ENCODE results near the gene PPP1R18. TPM values are rescaled to one million over a fixed set of nuclear protein-coding genes. Genes with fewer than 3 reads are reported as not detected.

Gene PPP1R18
- total and polyA plus RNA-seq, 4 donors: 28.2 to 155 (median 66.6) TPM

DNA sequence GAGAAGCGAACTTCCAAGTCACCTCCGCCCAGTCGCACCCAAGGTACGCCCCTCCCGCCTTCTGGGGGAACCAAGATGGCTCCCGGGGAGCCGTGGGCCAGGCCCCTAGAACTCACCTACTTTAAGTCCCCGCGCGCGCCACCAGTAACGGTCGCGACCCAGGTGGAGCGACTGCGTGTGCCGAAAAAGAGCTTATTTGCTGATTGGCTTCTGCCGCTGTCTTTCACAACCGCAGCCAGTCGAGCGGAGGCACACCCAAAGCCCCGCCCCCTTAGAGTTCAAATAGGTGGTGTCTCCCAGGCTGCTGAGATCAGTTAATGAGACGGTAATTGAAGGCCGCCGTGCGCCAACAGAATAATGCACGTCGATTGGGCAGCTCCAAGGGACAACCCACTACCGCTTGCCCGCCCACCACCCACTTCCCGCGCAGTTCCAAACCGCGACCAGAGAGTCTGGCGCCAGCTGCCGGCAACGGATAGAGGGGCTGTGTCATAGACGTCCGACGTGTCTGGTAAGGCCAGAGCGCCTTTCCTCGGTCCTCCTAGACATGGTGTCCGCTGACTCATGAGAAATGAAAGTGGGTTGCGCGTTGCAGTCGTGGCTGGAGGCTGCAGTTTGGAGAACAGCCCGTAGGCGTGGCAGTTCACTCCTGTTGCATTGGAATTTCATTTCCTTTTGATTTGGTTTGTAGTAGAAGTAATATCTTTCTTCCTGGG lies 30.8 kb upstream of the PPP1R18 start, which contains the start of gene MDC1:
Gene MDC1, minus strand, starts transcription at position 153 of the 716 bp plus-strand sequence. CDS start 2,106 bp downstream, outside the sequence.
- peak; percentile 80 for ATAC-seq (ENCODE audit: insufficient read depth, low FRiP score)
- TF ChIP-seq, protein P1, sequence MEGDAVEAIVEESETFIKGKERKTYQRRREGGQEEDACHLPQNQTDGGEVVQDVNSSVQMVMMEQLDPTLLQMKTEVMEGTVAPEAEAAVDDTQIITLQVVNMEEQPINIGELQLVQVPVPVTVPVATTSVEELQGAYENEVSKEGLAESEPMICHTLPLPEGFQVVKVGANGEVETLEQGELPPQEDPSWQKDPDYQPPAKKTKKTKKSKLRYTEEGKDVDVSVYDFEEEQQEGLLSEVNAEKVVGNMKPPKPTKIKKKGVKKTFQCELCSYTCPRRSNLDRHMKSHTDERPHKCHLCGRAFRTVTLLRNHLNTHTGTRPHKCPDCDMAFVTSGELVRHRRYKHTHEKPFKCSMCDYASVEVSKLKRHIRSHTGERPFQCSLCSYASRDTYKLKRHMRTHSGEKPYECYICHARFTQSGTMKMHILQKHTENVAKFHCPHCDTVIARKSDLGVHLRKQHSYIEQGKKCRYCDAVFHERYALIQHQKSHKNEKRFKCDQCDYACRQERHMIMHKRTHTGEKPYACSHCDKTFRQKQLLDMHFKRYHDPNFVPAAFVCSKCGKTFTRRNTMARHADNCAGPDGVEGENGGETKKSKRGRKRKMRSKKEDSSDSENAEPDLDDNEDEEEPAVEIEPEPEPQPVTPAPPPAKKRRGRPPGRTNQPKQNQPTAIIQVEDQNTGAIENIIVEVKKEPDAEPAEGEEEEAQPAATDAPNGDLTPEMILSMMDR (IDR thresholded peaks at IDR 0.05; ENCODE audit: control extremely low read depth, extremely low read depth): peak; percentile 6
- Histone ChIP-seq H3K27ac (ENCODE audit: low read depth in 1 of 2, low read length in 1 of 2) (peak within 1 kb of the TSS; percentile 88 to 95), H3K36me3 (ENCODE audit: control insufficient read depth in 4 of 4, insufficient read depth in 4 of 4, low read length in 4 of 4) (peaks cover 12 to 29% (median 18%) of the 10 kb centered on the region in 4 donors), H3K27me3 (ENCODE audit: control insufficient read depth in 3 of 3, insufficient read depth in 3 of 3, low read length in 2 of 3) (no peaks in the 10 kb centered on the region), H3K9me3 (ENCODE audit: control insufficient read depth in 4 of 4, insufficient read depth in 3 of 4, low read length in 3 of 4) (no peaks in the 10 kb centered on the region), H3K4me3 (peak within 1 kb of the TSS; percentile 51), H3K9ac (ENCODE audit: insufficient read depth in 1 of 2, low read length in 2 of 2) (peak within 1 kb of the TSS; percentile 50 to 97), H3K4me1 (ENCODE audit: control insufficient read depth in 5 of 5, insufficient read depth in 5 of 5, low read length in 5 of 5) (peaks cover 0 to 26% (median 4%) of the 10 kb centered on the region in 5 donors)
- peak; percentile 100 for DNase-seq
- WGBS, 2 donors: 0% methylated on average over 48 of the region's 48 CpGs

DNA sequence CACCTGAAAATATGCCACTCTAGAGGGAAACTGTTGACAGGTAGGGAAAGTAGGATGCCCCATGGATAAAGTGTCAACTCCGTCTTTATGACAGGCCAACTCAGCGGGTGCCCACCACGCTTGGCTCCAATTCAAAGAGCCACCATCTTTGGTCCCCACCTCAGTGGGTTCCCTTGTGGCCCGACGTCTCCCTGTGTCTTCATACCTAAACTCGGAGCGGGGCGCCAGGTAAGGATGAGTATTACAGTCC lies 30.4 kb upstream of the PPP1R18 start:
- Histone ChIP-seq H3K4me1 (ENCODE audit: control insufficient read depth in 5 of 5, insufficient read depth in 5 of 5, low read length in 5 of 5) (peaks cover 0 to 21% (median 4%) of the 10 kb centered on the region in 5 donors), H3K27ac (ENCODE audit: low read depth in 1 of 2, low read length in 1 of 2) (peak overlapping the region; percentile 85 to 95), H3K9ac (ENCODE audit: insufficient read depth in 1 of 2, low read length in 2 of 2) (peak overlapping the region; percentile 50 to 72), H3K27me3 (ENCODE audit: control insufficient read depth in 3 of 3, insufficient read depth in 3 of 3, low read length in 2 of 3) (no peaks in the 10 kb centered on the region), H3K9me3 (ENCODE audit: control insufficient read depth in 4 of 4, insufficient read depth in 3 of 4, low read length in 3 of 4) (no peaks in the 10 kb centered on the region), H3K4me3 (peak overlapping the region; percentile 51), H3K36me3 (ENCODE audit: control insufficient read depth in 4 of 4, insufficient read depth in 4 of 4, low read length in 4 of 4) (peaks cover 14 to 31% (median 21%) of the 10 kb centered on the region in 4 donors)
- DNase-seq: no peak
- WGBS, 2 donors: 1 to 2% methylated on average over 8 of the region's 8 CpGs
- TF ChIP-seq, protein P1 (IDR thresholded peaks at IDR 0.05; ENCODE audit: control extremely low read depth, extremely low read depth): no peak
- ATAC-seq (ENCODE audit: insufficient read depth, low FRiP score): no peak

DNA sequence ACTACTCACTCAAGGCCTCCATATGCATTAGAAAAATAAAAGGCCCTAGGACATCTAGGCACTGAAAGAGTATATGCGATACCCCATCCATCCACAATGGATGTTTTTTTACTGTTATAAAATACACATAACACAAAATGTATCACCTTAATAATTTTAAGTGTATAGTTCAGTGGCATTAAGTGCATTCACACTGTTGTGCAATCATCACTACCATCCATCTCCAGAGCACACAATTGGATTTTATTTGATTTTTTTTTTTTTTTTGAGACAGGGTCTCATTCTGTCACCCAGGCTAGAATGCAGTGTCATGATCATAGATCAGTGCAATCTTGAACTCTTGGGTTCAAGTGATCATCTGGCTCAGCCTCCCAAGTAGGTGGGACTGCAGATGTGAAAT lies 27.8 kb upstream of the PPP1R18 start:
- no peaks in the 10 kb centered on the region for H3K9me3 ChIP-seq (ENCODE audit: control insufficient read depth in 4 of 4, insufficient read depth in 3 of 4, low read length in 3 of 4)
- H3K27ac ChIP-seq (ENCODE audit: low read depth in 1 of 2, low read length in 1 of 2): no peak overlapping the region
- 94 to 95% methylated on average over 1 of the region's 1 CpG for WGBS, 2 donors
- H3K36me3 ChIP-seq (ENCODE audit: control insufficient read depth in 4 of 4, insufficient read depth in 4 of 4, low read length in 4 of 4): peaks cover 24 to 41% (median 29%) of the 10 kb centered on the region in 4 donors
- DNase-seq: no peak
- TF ChIP-seq, protein P1 (IDR thresholded peaks at IDR 0.05; ENCODE audit: control extremely low read depth, extremely low read depth): no peak
- H3K4me1 ChIP-seq (ENCODE audit: control insufficient read depth in 5 of 5, insufficient read depth in 5 of 5, low read length in 5 of 5): peaks cover 0 to 16% (median 4%) of the 10 kb centered on the region in 5 donors
- ATAC-seq (ENCODE audit: insufficient read depth, low FRiP score): no peak
- no peaks in the 10 kb centered on the region for H3K27me3 ChIP-seq (ENCODE audit: control insufficient read depth in 3 of 3, insufficient read depth in 3 of 3, low read length in 2 of 3)
- H3K9ac ChIP-seq (ENCODE audit: insufficient read depth in 1 of 2, low read length in 2 of 2): no peak overlapping the region
- H3K4me3 ChIP-seq: no peak overlapping the region

Data from lung (tissue), 12 donors.